Measurements from ENCODE around the gene LIF. TPM values are rescaled to one million over a fixed set of nuclear protein-coding genes. Genes with fewer than 3 reads are reported as not detected.
A peak's percentile ranks its signal among the peaks of the same experiment; 100 is the strongest.

Gene LIF
- total RNA-seq, 1 donor from 2014 or later, result not detected

- Histone ChIP-seq H3K27me3 (no peaks in the 10 kb centered on the region), H3K36me3 (no peaks in the 10 kb centered on the region), H3K9me3 (no peaks in the 10 kb centered on the region), H3K4me1 (peaks cover 6 to 14% of the 10 kb centered on the region in 2 donors), H3K4me3 (peak overlapping the region in 1 of 2 donors; percentile 39), H3K27ac (no peak overlapping the region)
- DNase-seq (ENCODE audit: low spot score in 2 of 2), result no peak
- TF ChIP-seq CTCF (IDR thresholded peaks at IDR 0.05), result no peak
- intact Hi-C loops (cut with DNase I), result no loop called here
Observed at GRCh38 chr22:30252411-30253204, 6.0 kb upstream of the LIF start.

DNA sequence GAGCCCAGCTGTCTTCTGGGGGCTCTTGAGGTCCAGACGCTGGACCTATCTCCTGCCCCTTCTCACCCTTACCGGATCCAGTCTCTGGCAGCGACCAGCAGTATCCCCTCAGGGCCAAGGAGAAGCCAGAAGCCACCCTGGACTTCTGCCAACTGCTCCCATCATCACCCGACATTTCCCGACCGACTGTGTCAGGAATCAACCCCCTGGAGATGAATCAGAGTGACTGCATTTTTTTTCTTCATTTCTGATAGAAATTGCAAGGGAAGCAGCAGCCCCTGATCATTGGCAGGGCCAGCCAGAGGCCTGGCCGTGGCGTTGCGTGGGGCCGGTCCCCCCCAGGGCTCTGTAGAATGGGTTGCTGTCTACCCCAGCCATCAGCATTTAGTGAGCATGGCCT, 5.2 kb upstream of the LIF start:
- no peak overlapping the region for H3K27ac ChIP-seq
- TF ChIP-seq CTCF (IDR thresholded peaks at IDR 0.05), result no peak

DNA sequence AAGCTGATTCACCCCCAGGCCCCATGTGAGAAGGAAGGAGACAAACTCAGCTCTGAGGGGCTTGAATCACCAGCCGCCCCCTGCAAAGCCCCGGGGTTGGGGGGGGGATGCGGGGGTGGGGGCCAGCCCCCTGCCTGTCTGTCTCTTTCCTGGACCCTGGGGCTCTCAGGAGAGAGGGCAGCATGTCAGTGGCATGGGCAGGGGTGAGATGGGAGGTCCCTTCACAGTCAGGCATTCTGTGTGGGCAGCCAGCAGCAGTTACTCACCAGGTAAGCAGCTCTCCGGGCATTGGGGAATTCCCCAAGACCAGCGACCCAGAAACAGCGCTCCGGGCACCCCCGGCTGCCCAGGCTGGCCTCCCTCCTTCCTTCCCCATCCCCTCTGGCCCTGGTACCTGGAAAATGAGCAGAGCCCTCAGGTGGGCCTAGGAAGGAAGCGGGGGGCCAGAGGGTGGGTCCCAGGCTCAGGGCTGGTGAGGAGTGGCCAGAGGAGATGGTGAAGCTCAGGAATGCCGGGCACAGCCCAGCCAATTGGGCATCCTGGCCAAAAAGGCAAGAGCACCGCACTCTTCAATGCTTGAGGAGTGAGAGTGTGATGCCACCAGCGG, 4.2 kb upstream of the LIF start:
- Histone ChIP-seq H3K4me1 (peaks cover under 1 to 13% of the 10 kb centered on the region in 2 donors), H3K27ac (no peak overlapping the region), H3K9me3 (no peaks in the 10 kb centered on the region), H3K4me3 (no peak overlapping the region), H3K27me3 (peaks cover 2% of the 10 kb centered on the region), H3K36me3 (no peaks in the 10 kb centered on the region)
- DNase-seq (ENCODE audit: low spot score in 2 of 2), result no peak
- no peak for TF ChIP-seq CTCF (IDR thresholded peaks at IDR 0.05)
- intact Hi-C loops (cut with DNase I), result no loop called here

More for the DNA sequence above, 5.2 kb upstream of the LIF start:
- no peak for DNase-seq (ENCODE audit: low spot score in 2 of 2)
- H3K4me1 ChIP-seq, result peaks cover 6 to 14% of the 10 kb centered on the region in 2 donors
- H3K36me3 ChIP-seq, result no peaks in the 10 kb centered on the region
- intact Hi-C loops (cut with DNase I), result no loop called here
- H3K9me3 ChIP-seq, result no peaks in the 10 kb centered on the region
- H3K27me3 ChIP-seq, result no peaks in the 10 kb centered on the region
- no peak overlapping the region for H3K4me3 ChIP-seq

DNA sequence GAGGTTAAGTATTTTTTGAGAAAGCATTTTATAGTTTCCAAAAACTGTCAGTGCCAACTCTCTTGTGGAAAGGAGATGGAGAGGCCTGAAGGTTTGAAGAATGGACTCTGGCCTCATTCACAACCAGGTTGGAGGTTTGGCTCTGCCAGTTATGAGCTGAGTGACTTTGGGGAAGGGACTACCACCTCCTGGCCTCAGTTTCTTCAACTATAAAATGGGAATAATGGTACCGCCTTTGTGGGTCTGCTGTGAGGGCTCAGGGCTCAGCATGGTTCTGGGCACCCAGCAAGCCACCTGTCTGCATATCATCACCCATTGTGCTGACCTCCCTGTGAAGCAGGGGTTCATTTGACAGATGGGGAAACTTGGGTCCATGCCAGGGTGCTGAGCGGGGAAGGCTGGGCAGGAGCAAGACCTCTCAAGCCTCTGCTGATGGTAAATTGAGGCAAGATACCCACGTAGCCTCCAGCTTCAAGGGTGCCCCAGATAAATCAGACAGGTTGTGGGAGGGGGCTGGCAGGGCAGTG, 3.5 kb upstream of the LIF start:
- no peak overlapping the region for H3K27ac ChIP-seq
- no peak overlapping the region for H3K4me3 ChIP-seq
- no peak for TF ChIP-seq CTCF (IDR thresholded peaks at IDR 0.05)
- intact Hi-C loops (cut with DNase I), result no loop called here
- H3K36me3 ChIP-seq, result no peaks in the 10 kb centered on the region
- peaks cover 3% of the 10 kb centered on the region for H3K27me3 ChIP-seq
- no peaks in the 10 kb centered on the region for H3K9me3 ChIP-seq
- DNase-seq (ENCODE audit: low spot score in 2 of 2), result no peak
- peaks cover 0 to 15% of the 10 kb centered on the region in 2 donors for H3K4me1 ChIP-seq

GRCh38 chr22:30249049-30250038, 2.8 kb upstream of the LIF start:
- intact Hi-C loops (cut with DNase I), result no loop called here
- H3K27me3 ChIP-seq, result peaks cover 3% of the 10 kb centered on the region

More at GRCh38 chr22:30249049-30250038, 2.8 kb upstream of the LIF start:
- Histone ChIP-seq H3K4me3 (no peak overlapping the region), H3K27ac (no peak overlapping the region), H3K9me3 (no peaks in the 10 kb centered on the region), H3K36me3 (no peaks in the 10 kb centered on the region), H3K4me1 (peaks cover 0 to 15% of the 10 kb centered on the region in 2 donors)
- TF ChIP-seq CTCF (IDR thresholded peaks at IDR 0.05), result no peak
- DNase-seq (ENCODE audit: low spot score in 2 of 2), result no peak

Data from ascending aorta (tissue), 2 donors.